Measurements from ENCODE around the gene ARHGEF38.
A peak's percentile ranks its signal among the peaks of the same experiment; 100 is the strongest.

ARHGEF38 gene

DNA sequence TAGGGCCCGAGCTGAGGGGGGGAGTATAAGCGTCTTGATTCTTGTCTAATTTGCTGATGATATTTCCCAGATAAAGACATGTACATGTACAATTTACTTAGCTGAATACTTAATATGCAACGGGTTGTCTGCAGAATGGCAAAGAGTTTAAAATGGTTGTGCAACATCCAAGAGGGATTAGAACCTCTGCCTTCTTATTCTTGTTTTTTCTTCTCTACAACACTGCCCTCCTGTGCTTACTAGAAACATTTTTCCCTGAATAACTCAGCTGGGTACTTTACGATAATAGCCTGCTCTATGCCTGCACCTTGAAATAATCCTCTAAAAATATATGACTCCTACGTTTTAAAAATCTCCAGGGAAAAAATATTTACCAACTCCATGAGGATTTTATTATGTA lies 114.3 kb downstream of the ARHGEF38 start:
- TF ChIP-seq ZNF654 (tag by site-specific recombination; IDR thresholded peaks at IDR 0.05; ENCODE audit: low read depth) (peak; percentile 37), YY1 (tag by site-specific recombination; IDR thresholded peaks at IDR 0.05) (no peak)
- Histone ChIP-seq H3K9me3 (ENCODE audit: control insufficient read depth, insufficient read depth, low read depth, low read length) (no peaks in the 10 kb centered on the region), H3K4me1 (ENCODE audit: control insufficient read depth, insufficient read depth, low read length) (no peaks in the 10 kb centered on the region), H3K36me3 (ENCODE audit: control insufficient read depth in 2 of 2, insufficient read depth in 1 of 2, low read length in 2 of 2) (no peaks in the 10 kb centered on the region), H3K4me3 (ENCODE audit: low read depth, low read length) (no peak overlapping the region), H3K27ac (ENCODE audit: extremely low read depth, low read depth, low read length) (no peak overlapping the region)
- POLR2A ChIA-PET, result no interaction called here
- CTCF ChIA-PET, result interaction anchor here (0.6 to 3.9 kb wide), 11 partner anchors 34 to 1652 kb away, joined by 3 to 40 read pairs (median 4); partner anchors contain the start of gene PPA2

DNA sequence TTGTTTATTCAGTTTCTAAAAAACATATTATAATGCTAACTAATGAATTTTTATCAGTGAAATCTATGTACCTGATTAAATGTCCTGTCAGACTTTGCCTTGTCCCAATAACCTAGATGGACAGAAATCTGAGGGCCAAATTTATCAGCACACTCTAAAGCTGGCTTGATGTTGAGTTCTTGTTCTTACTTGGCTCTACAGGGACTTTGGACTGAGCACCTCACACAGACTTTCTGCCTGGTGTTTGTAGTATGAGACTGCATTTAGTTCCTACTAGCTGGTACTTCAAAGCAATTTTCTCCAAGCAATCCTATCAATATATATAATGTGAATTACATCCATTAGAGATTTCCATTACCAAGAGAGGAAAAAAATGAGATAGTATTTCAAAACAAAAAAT lies 118.3 kb downstream of the ARHGEF38 start:
- ChIA-PET CTCF (no interaction called here), POLR2A (no interaction called here)
- no peaks in the 10 kb centered on the region for H3K4me1 ChIP-seq (ENCODE audit: control insufficient read depth, insufficient read depth, low read length)
- H3K36me3 ChIP-seq (ENCODE audit: control insufficient read depth in 2 of 2, insufficient read depth in 1 of 2, low read length in 2 of 2), result no peaks in the 10 kb centered on the region
- no peak overlapping the region for H3K27ac ChIP-seq (ENCODE audit: extremely low read depth, low read depth, low read length)
- TF ChIP-seq ZNF571 (tag by site-specific recombination; IDR thresholded peaks at IDR 0.05) (no peak), ZIC2 (tag by site-specific recombination; IDR thresholded peaks at IDR 0.05) (no peak), ZNF366 (tag by site-specific recombination; conservative IDR thresholded peaks at IDR 0.05) (no peak), ZNF302 (tag by site-specific recombination; IDR thresholded peaks at IDR 0.05; ENCODE audit: low read depth) (no peak), GLIS2 (tag by site-specific recombination; IDR thresholded peaks at IDR 0.05) (no peak), ZNF23 (tag by site-specific recombination; IDR thresholded peaks at IDR 0.05; ENCODE audit: borderline replicate concordance) (no peak), ZNF292 (tag by site-specific recombination; IDR thresholded peaks at IDR 0.05; ENCODE audit: borderline replicate concordance, low read depth) (no peak), ZNF394 (tag by site-specific recombination; IDR thresholded peaks at IDR 0.05; ENCODE audit: borderline replicate concordance) (no peak), ZNF114 (tag by site-specific recombination; IDR thresholded peaks at IDR 0.05) (no peak), ZNF777 (tag by site-specific recombination; IDR thresholded peaks at IDR 0.05; ENCODE audit: borderline replicate concordance) (no peak), ZNF433 (tag by site-specific recombination; IDR thresholded peaks at IDR 0.05; ENCODE audit: low read depth) (no peak), ZNF544 (tag by site-specific recombination; IDR thresholded peaks at IDR 0.05) (no peak)
- TF ChIP-seq, protein P1, sequence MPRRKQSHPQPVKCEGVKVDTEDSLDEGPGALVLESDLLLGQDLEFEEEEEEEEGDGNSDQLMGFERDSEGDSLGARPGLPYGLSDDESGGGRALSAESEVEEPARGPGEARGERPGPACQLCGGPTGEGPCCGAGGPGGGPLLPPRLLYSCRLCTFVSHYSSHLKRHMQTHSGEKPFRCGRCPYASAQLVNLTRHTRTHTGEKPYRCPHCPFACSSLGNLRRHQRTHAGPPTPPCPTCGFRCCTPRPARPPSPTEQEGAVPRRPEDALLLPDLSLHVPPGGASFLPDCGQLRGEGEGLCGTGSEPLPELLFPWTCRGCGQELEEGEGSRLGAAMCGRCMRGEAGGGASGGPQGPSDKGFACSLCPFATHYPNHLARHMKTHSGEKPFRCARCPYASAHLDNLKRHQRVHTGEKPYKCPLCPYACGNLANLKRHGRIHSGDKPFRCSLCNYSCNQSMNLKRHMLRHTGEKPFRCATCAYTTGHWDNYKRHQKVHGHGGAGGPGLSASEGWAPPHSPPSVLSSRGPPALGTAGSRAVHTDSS (tag by site-specific recombination; IDR thresholded peaks at IDR 0.05), result no peak
- TF ChIP-seq, protein P2, sequence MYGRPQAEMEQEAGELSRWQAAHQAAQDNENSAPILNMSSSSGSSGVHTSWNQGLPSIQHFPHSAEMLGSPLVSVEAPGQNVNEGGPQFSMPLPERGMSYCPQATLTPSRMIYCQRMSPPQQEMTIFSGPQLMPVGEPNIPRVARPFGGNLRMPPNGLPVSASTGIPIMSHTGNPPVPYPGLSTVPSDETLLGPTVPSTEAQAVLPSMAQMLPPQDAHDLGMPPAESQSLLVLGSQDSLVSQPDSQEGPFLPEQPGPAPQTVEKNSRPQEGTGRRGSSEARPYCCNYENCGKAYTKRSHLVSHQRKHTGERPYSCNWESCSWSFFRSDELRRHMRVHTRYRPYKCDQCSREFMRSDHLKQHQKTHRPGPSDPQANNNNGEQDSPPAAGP (tag by site-specific recombination; IDR thresholded peaks at IDR 0.05), result no peak
- TF ChIP-seq, protein P3, sequence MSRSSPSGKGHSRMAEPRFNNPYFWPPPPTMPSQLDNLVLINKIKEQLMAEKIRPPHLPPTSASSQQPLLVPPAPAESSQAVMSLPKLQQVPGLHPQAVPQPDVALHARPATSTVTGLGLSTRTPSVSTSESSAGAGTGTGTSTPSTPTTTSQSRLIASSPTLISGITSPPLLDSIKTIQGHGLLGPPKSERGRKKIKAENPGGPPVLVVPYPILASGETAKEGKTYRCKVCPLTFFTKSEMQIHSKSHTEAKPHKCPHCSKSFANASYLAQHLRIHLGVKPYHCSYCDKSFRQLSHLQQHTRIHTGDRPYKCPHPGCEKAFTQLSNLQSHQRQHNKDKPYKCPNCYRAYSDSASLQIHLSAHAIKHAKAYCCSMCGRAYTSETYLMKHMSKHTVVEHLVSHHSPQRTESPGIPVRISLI (tag by site-specific recombination; IDR thresholded peaks at IDR 0.05), result no peak
- TF ChIP-seq, protein P4, sequence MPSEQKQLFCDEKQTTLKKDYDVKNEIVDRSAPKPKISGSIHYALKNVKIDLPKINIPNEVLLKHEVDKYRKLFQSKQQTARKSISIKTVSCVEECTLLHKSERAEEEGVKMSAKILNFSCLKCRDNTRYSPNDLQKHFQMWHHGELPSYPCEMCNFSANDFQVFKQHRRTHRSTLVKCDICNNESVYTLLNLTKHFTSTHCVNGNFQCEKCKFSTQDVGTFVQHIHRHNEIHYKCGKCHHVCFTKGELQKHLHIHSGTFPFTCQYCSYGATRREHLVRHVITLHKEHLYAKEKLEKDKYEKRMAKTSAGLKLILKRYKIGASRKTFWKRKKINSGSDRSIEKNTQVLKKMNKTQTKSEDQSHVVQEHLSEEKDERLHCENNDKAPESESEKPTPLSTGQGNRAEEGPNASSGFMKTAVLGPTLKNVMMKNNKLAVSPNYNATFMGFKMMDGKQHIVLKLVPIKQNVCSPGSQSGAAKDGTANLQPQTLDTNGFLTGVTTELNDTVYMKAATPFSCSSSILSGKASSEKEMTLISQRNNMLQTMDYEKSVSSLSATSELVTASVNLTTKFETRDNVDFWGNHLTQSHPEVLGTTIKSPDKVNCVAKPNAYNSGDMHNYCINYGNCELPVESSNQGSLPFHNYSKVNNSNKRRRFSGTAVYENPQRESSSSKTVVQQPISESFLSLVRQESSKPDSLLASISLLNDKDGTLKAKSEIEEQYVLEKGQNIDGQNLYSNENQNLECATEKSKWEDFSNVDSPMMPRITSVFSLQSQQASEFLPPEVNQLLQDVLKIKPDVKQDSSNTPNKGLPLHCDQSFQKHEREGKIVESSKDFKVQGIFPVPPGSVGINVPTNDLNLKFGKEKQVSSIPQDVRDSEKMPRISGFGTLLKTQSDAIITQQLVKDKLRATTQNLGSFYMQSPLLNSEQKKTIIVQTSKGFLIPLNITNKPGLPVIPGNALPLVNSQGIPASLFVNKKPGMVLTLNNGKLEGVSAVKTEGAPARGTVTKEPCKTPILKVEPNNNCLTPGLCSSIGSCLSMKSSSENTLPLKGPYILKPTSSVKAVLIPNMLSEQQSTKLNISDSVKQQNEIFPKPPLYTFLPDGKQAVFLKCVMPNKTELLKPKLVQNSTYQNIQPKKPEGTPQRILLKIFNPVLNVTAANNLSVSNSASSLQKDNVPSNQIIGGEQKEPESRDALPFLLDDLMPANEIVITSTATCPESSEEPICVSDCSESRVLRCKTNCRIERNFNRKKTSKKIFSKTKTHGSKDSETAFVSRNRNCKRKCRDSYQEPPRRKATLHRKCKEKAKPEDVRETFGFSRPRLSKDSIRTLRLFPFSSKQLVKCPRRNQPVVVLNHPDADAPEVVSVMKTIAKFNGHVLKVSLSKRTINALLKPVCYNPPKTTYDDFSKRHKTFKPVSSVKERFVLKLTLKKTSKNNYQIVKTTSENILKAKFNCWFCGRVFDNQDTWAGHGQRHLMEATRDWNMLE (tag by site-specific recombination; conservative IDR thresholded peaks at IDR 0.05; ENCODE audit: low read depth), result no peak
- TF ChIP-seq, protein P5, sequence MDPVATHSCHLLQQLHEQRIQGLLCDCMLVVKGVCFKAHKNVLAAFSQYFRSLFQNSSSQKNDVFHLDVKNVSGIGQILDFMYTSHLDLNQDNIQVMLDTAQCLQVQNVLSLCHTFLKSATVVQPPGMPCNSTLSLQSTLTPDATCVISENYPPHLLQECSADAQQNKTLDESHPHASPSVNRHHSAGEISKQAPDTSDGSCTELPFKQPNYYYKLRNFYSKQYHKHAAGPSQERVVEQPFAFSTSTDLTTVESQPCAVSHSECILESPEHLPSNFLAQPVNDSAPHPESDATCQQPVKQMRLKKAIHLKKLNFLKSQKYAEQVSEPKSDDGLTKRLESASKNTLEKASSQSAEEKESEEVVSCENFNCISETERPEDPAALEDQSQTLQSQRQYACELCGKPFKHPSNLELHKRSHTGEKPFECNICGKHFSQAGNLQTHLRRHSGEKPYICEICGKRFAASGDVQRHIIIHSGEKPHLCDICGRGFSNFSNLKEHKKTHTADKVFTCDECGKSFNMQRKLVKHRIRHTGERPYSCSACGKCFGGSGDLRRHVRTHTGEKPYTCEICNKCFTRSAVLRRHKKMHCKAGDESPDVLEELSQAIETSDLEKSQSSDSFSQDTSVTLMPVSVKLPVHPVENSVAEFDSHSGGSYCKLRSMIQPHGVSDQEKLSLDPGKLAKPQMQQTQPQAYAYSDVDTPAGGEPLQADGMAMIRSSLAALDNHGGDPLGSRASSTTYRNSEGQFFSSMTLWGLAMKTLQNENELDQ (tag by site-specific recombination; IDR thresholded peaks at IDR 0.05; ENCODE audit: low read depth), result no peak
- TF ChIP-seq, protein P6, sequence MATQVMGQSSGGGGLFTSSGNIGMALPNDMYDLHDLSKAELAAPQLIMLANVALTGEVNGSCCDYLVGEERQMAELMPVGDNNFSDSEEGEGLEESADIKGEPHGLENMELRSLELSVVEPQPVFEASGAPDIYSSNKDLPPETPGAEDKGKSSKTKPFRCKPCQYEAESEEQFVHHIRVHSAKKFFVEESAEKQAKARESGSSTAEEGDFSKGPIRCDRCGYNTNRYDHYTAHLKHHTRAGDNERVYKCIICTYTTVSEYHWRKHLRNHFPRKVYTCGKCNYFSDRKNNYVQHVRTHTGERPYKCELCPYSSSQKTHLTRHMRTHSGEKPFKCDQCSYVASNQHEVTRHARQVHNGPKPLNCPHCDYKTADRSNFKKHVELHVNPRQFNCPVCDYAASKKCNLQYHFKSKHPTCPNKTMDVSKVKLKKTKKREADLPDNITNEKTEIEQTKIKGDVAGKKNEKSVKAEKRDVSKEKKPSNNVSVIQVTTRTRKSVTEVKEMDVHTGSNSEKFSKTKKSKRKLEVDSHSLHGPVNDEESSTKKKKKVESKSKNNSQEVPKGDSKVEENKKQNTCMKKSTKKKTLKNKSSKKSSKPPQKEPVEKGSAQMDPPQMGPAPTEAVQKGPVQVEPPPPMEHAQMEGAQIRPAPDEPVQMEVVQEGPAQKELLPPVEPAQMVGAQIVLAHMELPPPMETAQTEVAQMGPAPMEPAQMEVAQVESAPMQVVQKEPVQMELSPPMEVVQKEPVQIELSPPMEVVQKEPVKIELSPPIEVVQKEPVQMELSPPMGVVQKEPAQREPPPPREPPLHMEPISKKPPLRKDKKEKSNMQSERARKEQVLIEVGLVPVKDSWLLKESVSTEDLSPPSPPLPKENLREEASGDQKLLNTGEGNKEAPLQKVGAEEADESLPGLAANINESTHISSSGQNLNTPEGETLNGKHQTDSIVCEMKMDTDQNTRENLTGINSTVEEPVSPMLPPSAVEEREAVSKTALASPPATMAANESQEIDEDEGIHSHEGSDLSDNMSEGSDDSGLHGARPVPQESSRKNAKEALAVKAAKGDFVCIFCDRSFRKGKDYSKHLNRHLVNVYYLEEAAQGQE (tag by site-specific recombination; IDR thresholded peaks at IDR 0.05), result no peak
- no peak overlapping the region for H3K4me3 ChIP-seq (ENCODE audit: low read depth, low read length)
- H3K9me3 ChIP-seq (ENCODE audit: control insufficient read depth, insufficient read depth, low read depth, low read length), result no peaks in the 10 kb centered on the region

Data from HEK293 (cell line).